OCI-LY1 (cell line): ENCODE results near the gene MAP4K1.

ENCODE experiments used
- EZH2 ChIP-seq: fragments of 200-600 bp; sonication (generic), shearing (Covaris generic); IDR thresholded peaks from 2 replicates; pipeline ENCODE4 v1.8.0; 2017; ENCODE audit warnings: borderline replicate concordance, mixed run types, mild to moderate bottlenecking, antibody characterized with exemption, low read length, moderate library complexity, mixed read lengths
- TF ChIP-seq, protein P1 (sequence below): fragments of 200-600 bp; sonication (generic), shearing (Covaris generic); IDR thresholded peaks from 2 replicates; pipeline ENCODE4 v1.5.1; 2017; ENCODE audit warnings: mild to moderate bottlenecking, antibody characterized with exemption, low read length, moderate library complexity, mixed read lengths

DNA sequence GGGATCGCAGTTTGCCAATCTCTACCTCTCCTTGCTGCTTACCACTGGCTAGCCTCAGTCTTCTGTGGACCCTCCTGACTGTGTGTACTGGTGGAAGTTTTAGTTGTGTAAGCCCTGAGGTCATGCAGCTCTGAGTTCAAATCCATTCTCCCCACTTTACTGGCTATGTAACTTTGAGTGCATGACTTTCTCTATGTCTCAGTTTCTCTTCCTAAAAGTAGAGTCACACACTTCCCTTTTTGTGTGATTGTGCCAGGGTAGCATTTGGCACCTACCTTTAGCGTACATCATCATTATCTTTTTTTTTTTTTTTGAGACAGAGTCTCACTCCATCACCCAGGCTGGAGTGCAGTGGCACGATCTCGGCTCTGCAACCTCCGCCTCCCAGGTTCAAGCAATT, 70.3 kb downstream of the MAP4K1 start:
- TF ChIP-seq, protein P1, sequence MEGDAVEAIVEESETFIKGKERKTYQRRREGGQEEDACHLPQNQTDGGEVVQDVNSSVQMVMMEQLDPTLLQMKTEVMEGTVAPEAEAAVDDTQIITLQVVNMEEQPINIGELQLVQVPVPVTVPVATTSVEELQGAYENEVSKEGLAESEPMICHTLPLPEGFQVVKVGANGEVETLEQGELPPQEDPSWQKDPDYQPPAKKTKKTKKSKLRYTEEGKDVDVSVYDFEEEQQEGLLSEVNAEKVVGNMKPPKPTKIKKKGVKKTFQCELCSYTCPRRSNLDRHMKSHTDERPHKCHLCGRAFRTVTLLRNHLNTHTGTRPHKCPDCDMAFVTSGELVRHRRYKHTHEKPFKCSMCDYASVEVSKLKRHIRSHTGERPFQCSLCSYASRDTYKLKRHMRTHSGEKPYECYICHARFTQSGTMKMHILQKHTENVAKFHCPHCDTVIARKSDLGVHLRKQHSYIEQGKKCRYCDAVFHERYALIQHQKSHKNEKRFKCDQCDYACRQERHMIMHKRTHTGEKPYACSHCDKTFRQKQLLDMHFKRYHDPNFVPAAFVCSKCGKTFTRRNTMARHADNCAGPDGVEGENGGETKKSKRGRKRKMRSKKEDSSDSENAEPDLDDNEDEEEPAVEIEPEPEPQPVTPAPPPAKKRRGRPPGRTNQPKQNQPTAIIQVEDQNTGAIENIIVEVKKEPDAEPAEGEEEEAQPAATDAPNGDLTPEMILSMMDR, result no peak
- no peak for TF ChIP-seq EZH2
